Uterus (tissue), 4 donors: ENCODE data around the gene RAB6A. TPM values are rescaled to one million over a fixed set of nuclear protein-coding genes. Genes with fewer than 3 reads are reported as not detected.
"Not testable (repeated sequence)": the region's sequence is repeated elsewhere in the genome, so short reads cannot be mapped to it uniquely, and the experiment has no call there.

Experiments
- DNase-seq, 2 donors: peaks; one replicate each; pipeline ENCODE4 v3.0.0-alpha.2; 2019 to 2020
- H3K27ac ChIP-seq, 2 donors: fragments of 200-600 bp; sonication (generic); 1 replicate in 1 of 2; 2 replicates in 1 of 2; pipeline ENCODE4 v1.5.1; 2016 to 2018
- H3K27me3 ChIP-seq, 2 donors: fragments of 200-600 bp; sonication (generic); one replicate each; pipeline ENCODE4 v1.5.1; 2018 to 2019; ENCODE audit warnings: control low read depth in 1 of 2
- H3K36me3 ChIP-seq, 2 donors: fragments of 200-600 bp; sonication (generic); one replicate each; pipeline ENCODE4 v1.5.1; 2019; ENCODE audit warnings: control low read depth in 1 of 2
- H3K4me1 ChIP-seq, 2 donors: fragments of 200-600 bp; sonication (generic); one replicate each; pipeline ENCODE4 v1.5.1; 2018 to 2019; ENCODE audit warnings: control low read depth in 1 of 2
- H3K4me3 ChIP-seq, 2 donors: fragments of 200-600 bp; sonication (generic); 1 replicate in 1 of 2; 2 replicates in 1 of 2; pipeline ENCODE4 v1.5.1; 2018 to 2019; ENCODE audit warnings: mild to moderate bottlenecking in 1 of 2
- H3K9me3 ChIP-seq, 2 donors: fragments of 200-600 bp; sonication (generic); one replicate each; pipeline ENCODE4 v1.5.1; 2019; ENCODE audit warnings: control low read depth in 1 of 2
- POLR2A ChIP-seq, 2 donors: fragments of 450-650 bp; IDR thresholded peaks; one replicate each; pipeline ENCODE4 v1.6.1; 2016; ENCODE audit warnings: antibody characterized with exemption in 2 of 2, mild to moderate bottlenecking in 1 of 2, moderate library complexity in 1 of 2
- intact Hi-C: fragments of 100-400 bp; cut with DNase I; formaldehyde crosslinking; loops from one replicate; pipeline ENCODE4 v1.15.1; 2023; ENCODE audit warnings: low total_unique reads
- total RNA-seq, 4 donors: library from RNA; depleted of rRNA in 3 of 4; stranded (reverse); fragments of >200 nt in 3 of 4; gene quantifications; one replicate each; pipeline versions ENCODE4 v1.1.0 to v1.2.4, GENCODE V29; 2014 to 2023
- TF ChIP-seq, protein P1 (sequence below), 4 experiments: fragments of 200-600 bp in 2 of 4; fragments of 450-650 bp in 2 of 4; sonication (generic) in 2 of 4; IDR thresholded peaks; one replicate each; pipeline ENCODE4 v1.5.1; 2016 to 2019; ENCODE audit warnings: antibody characterized with exemption in 4 of 4, mild to moderate bottlenecking in 2 of 4, moderate library complexity in 1 of 4
- donor health status: DM: yes; HTN: yes; CAD: no.

RAB6A gene
- total RNA-seq, 4 donors from 2014 or later, result 75.9 to 129 (median 119) TPM

DNA sequence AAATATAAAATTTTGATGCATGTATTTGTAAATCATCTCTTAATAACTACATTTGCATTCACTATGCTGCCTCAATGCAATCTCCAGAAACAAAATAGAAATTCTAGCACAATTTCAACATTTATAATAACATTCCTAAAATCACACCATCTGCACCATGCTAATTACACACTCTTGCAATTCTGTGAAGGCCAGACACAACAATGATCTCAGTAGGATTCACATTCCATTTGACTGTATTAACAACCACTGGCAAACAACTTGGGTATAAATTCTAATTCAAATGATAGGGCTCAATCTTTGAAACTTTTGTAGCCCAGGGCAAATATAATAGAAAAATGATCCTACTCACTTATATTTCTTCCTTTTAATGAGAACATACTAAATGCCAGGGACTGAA is 25.9 kb downstream of the RAB6A start:
- H3K9me3 ChIP-seq, result no peaks in the 10 kb centered on the region
- TF ChIP-seq, protein P1, sequence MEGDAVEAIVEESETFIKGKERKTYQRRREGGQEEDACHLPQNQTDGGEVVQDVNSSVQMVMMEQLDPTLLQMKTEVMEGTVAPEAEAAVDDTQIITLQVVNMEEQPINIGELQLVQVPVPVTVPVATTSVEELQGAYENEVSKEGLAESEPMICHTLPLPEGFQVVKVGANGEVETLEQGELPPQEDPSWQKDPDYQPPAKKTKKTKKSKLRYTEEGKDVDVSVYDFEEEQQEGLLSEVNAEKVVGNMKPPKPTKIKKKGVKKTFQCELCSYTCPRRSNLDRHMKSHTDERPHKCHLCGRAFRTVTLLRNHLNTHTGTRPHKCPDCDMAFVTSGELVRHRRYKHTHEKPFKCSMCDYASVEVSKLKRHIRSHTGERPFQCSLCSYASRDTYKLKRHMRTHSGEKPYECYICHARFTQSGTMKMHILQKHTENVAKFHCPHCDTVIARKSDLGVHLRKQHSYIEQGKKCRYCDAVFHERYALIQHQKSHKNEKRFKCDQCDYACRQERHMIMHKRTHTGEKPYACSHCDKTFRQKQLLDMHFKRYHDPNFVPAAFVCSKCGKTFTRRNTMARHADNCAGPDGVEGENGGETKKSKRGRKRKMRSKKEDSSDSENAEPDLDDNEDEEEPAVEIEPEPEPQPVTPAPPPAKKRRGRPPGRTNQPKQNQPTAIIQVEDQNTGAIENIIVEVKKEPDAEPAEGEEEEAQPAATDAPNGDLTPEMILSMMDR (IDR thresholded peaks at IDR 0.05), result no peak
- TF ChIP-seq POLR2A (IDR thresholded peaks at IDR 0.05), result no peak
- intact Hi-C loops, result no loop called here
- H3K4me3 ChIP-seq, result no peak overlapping the region
- H3K27ac ChIP-seq, result no peak overlapping the region
- no peaks in the 10 kb centered on the region for H3K36me3 ChIP-seq
- H3K27me3 ChIP-seq, result no peaks in the 10 kb centered on the region
- DNase-seq, result no peak
- no peaks in the 10 kb centered on the region for H3K4me1 ChIP-seq

DNA sequence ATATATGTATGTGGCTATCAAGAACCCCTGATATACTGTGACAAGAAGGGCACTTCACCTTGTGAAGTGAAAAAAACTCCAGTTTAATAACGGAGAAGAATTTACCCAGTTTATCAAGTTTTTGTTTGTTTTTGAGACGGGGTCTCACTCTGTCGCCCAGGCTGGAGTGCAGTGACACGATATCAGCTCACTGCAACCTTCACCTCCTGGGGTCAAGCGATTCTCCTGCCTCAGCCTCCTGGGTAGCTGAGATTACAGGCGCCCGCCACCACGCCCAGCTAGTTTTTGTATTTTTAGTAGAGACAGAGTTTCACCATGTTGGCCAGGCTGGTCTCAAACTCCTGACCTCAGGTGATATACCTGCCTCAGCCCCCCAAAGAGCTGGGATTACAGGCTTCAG is 26.9 kb downstream of the RAB6A start:
- intact Hi-C loops, H3K4me3 ChIP-seq: not testable (repeated sequence)

DNA sequence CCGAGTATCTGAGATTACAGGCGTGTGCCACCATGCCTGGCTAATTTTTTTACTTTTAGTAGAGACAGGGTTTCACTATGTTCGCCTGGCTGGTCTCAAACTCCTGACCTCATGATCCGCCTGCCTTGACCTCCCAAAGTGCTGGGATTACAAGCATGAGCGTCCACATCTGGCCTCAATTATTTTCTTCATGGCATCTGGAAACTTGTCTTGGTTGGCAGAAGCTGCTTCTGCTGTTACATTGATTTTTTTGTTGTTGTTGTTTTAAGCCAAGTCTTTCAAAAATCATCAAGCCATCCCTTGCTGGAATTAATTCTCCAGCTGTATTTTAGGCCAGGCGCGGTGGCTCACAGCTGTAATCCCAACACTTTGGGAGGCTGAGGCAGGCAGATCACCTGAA is 27.9 kb downstream of the RAB6A start:
- intact Hi-C loops, H3K9me3 ChIP-seq, H3K27ac ChIP-seq, H3K4me3 ChIP-seq, H3K4me1 ChIP-seq, DNase-seq, H3K36me3 ChIP-seq, H3K27me3 ChIP-seq: not testable (repeated sequence)

More for the DNA sequence above, 26.9 kb downstream of the RAB6A start:
- H3K36me3 ChIP-seq, H3K27me3 ChIP-seq, DNase-seq, H3K9me3 ChIP-seq, H3K27ac ChIP-seq, H3K4me1 ChIP-seq: not testable (repeated sequence)

DNA sequence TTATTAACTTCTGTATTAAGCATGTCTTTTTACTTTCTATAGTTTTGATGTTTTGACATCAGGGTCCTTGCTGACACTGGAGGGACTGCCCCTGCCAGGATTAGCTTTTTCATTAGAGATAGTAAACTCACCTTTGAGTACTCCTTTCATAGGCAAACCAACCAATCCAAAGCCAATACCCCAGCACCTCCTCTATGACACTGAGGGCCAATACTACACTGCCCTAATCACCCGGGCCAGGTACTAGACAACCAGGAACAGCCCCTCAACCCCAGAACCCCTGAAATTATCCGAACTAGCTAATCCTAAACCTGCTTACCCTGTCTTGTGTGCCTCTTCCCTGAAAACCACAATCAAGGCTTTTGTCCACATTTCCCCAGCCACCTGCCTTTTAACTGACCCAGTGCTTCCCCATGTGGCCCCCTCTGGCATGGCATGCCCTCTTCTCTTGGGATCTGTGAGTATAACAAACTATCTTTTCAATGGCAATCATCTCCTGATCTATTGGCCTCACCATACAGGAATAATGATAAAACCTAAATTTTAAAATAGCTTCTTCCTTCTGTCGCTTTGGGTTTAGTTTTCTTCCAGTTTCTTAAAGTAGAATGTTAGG is 31.2 kb downstream of the RAB6A start:
- intact Hi-C loops, result no loop called here
- Histone ChIP-seq H3K9me3 (no peaks in the 10 kb centered on the region), H3K27ac (no peak overlapping the region), H3K27me3 (no peaks in the 10 kb centered on the region), H3K36me3 (no peaks in the 10 kb centered on the region), H3K4me1 (no peaks in the 10 kb centered on the region), H3K4me3 (no peak overlapping the region)
- TF ChIP-seq, protein P1 (IDR thresholded peaks at IDR 0.05), result no peak
- TF ChIP-seq POLR2A (IDR thresholded peaks at IDR 0.05), result no peak
- no peak for DNase-seq

DNA sequence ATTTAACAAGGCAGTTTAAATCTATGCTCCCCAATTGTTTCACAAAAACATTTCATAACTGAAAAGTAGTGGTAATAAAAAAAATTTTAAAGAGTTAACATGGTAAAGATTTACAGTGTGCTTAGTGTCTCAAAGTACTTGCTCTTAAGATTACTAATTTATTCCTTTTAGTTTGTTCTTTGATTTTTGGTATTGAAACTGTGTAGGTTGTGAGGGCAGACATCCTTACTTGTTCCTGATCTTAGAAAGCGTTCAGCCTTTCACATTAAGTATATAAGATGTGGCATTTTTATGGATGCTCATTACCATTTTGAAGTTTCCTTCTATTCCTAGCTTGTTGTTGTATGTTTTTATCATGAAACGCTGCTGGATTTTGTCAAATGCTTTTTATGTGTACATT is 32.9 kb downstream of the RAB6A start:
- H3K4me1 ChIP-seq, result no peaks in the 10 kb centered on the region
- H3K9me3 ChIP-seq, result no peaks in the 10 kb centered on the region
- no peak overlapping the region for H3K27ac ChIP-seq
- intact Hi-C loops, result no loop called here
- no peak for TF ChIP-seq POLR2A (IDR thresholded peaks at IDR 0.05)
- TF ChIP-seq, protein P1 (IDR thresholded peaks at IDR 0.05), result no peak
- no peak overlapping the region for H3K4me3 ChIP-seq
- H3K36me3 ChIP-seq, result no peaks in the 10 kb centered on the region
- no peaks in the 10 kb centered on the region for H3K27me3 ChIP-seq
- DNase-seq, result no peak

DNA sequence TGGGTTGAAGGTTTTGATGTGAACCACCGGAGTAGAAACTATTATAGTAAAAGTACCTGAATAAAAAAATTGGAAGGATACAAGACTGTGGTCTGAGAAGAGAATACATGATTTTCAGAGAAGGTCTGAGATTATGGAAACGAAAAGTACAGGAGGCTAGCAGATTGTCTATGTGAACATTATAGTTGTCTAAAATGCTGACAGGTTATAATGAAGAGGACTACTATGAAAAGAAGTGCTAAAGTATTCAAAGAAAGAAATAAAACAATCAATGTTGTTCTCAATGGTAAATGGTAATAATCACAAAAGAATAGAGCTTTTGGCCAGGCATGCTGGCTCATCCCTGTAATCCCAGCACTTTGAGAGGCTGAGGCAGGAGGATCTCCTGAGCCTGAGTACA is 34.0 kb downstream of the RAB6A start:
- H3K27ac ChIP-seq, result no peak overlapping the region
- no peak overlapping the region for H3K4me3 ChIP-seq
- H3K27me3 ChIP-seq, result no peaks in the 10 kb centered on the region
- no peaks in the 10 kb centered on the region for H3K9me3 ChIP-seq
- DNase-seq, result no peak
- H3K36me3 ChIP-seq, result no peaks in the 10 kb centered on the region
- no peak for TF ChIP-seq POLR2A (IDR thresholded peaks at IDR 0.05)
- TF ChIP-seq, protein P1 (IDR thresholded peaks at IDR 0.05), result no peak
- no peaks in the 10 kb centered on the region for H3K4me1 ChIP-seq
- intact Hi-C loops, result no loop called here
